Neuronal stem cell (in vitro differentiated cells): ENCODE measurements around the gene C1orf116.

ENCODE experiments used
- DNase-seq: peaks from one replicate; pipeline ENCODE4 v3.0.0-alpha.2; 2013; ENCODE audit warnings: low spot score
- H2AFZ ChIP-seq: one replicate; pipeline ENCODE4 v1.6.1; 2013; ENCODE audit warnings: mild to moderate bottlenecking, low read length, inconsistent platforms
- H2AK5ac ChIP-seq: 2 replicates; pipeline ENCODE4 v1.6.1; 2013; ENCODE audit warnings: low read depth, mild to moderate bottlenecking, inconsistent platforms, low read length, moderate library complexity, mixed read lengths
- H2BK120ac ChIP-seq: 2 replicates; pipeline ENCODE4 v1.6.1; 2013; ENCODE audit warnings: low read depth, mild to moderate bottlenecking, inconsistent platforms, low read length, moderate library complexity, mixed read lengths
- H2BK12ac ChIP-seq: one replicate; pipeline ENCODE4 v1.6.1; 2013; ENCODE audit warnings: low read length, inconsistent platforms
- H2BK15ac ChIP-seq: 2 replicates; pipeline ENCODE4 v1.6.1; 2013; ENCODE audit warnings: mild to moderate bottlenecking, low read length, inconsistent platforms, mixed read lengths
- H2BK5ac ChIP-seq: one replicate; pipeline ENCODE4 v1.6.1; 2013; ENCODE audit warnings: inconsistent platforms, mild to moderate bottlenecking, low read length, moderate library complexity
- H3K14ac ChIP-seq: one replicate; pipeline ENCODE4 v1.6.1; 2013; ENCODE audit warnings: low read length, inconsistent platforms
- H3K18ac ChIP-seq: 2 replicates; pipeline ENCODE4 v1.6.1; 2013; ENCODE audit warnings: low read length, inconsistent platforms
- H3K23ac ChIP-seq: 2 replicates; pipeline ENCODE4 v1.6.1; 2013; ENCODE audit warnings: low read depth, mild to moderate bottlenecking, mixed read lengths, low read length, inconsistent platforms; ENCODE audit not compliant: poor library complexity
- H3K27ac ChIP-seq: replicated peaks from 3 replicates; pipeline ENCODE4 v1.5.1; 2013; ENCODE audit warnings: low read length, inconsistent platforms
- H3K27me3 ChIP-seq, 3 experiments: 2 replicates each; pipeline ENCODE4 v1.6.1; 2013; ENCODE audit warnings: low read length in 3 of 3, mild to moderate bottlenecking in 2 of 3, inconsistent platforms in 1 of 3, low read depth in 1 of 3, mixed read lengths in 1 of 3, moderate library complexity in 1 of 3; ENCODE audit not compliant: control insufficient read depth in 3 of 3, insufficient read depth in 3 of 3
- H3K36me3 ChIP-seq, 2 donors: replicated peaks in 1 of 2; 2 replicates each; pipeline ENCODE4 v1.6.1; 2013; ENCODE audit warnings: low read length in 2 of 2; ENCODE audit not compliant: control insufficient read depth in 2 of 2, insufficient read depth in 2 of 2
- H3K4ac ChIP-seq: 2 replicates; pipeline ENCODE4 v1.6.1; 2013; ENCODE audit warnings: inconsistent platforms, mild to moderate bottlenecking, low read length, moderate library complexity
- H3K4me1 ChIP-seq, 2 donors: 1 replicate in 1 of 2; 2 replicates in 1 of 2; pipeline ENCODE4 v1.6.1; 2013; ENCODE audit warnings: low read length in 2 of 2, low read depth in 1 of 2; ENCODE audit not compliant: control insufficient read depth in 2 of 2, insufficient read depth in 1 of 2
- H3K4me2 ChIP-seq: one replicate; pipeline ENCODE4 v1.6.1; 2013; ENCODE audit warnings: mild to moderate bottlenecking, low read length, inconsistent platforms; ENCODE audit not compliant: insufficient read depth, poor library complexity, severe bottlenecking
- H3K4me3 ChIP-seq, 2 donors: 2 replicates each; pipeline ENCODE4 v1.5.1; 2013; ENCODE audit warnings: low read length in 2 of 2, mild to moderate bottlenecking in 2 of 2, inconsistent platforms in 1 of 2, moderate library complexity in 1 of 2
- H3K79me1 ChIP-seq: one replicate; pipeline ENCODE4 v1.6.1; 2013; ENCODE audit warnings: low read depth, mild to moderate bottlenecking, inconsistent platforms, low read length, moderate library complexity
- H3K9ac ChIP-seq: one replicate; pipeline ENCODE4 v1.6.1; 2013; ENCODE audit warnings: mild to moderate bottlenecking, low read depth, low read length, inconsistent platforms; ENCODE audit not compliant: poor library complexity
- H3K9me3 ChIP-seq, 2 donors: replicated peaks in 1 of 2; 2 replicates each; pipeline versions ENCODE3 to v1.6.1; 2013; ENCODE audit warnings: low read length in 2 of 2, mild to moderate bottlenecking in 2 of 2, inconsistent platforms in 1 of 2, low read depth in 1 of 2, mixed read lengths in 1 of 2, moderate library complexity in 1 of 2; ENCODE audit not compliant: control insufficient read depth in 2 of 2, insufficient read depth in 1 of 2
- H4K8ac ChIP-seq: one replicate; pipeline ENCODE4 v1.6.1; 2013; ENCODE audit warnings: low read depth, mild to moderate bottlenecking, inconsistent platforms, low read length, moderate library complexity
- H4K91ac ChIP-seq: one replicate; pipeline ENCODE4 v1.6.1; 2013; ENCODE audit warnings: low read length, low read depth, mild to moderate bottlenecking, inconsistent platforms; ENCODE audit not compliant: poor library complexity
- WGBS, 2 donors: extraction: QIAGEN DNeasy Blood & Tissue Kit; methylation state at CpG; one replicate each; pipeline ENCODE4 v1.1.7; 2013; ENCODE audit warnings: missing lambda C conversion rate in 2 of 2, mixed read lengths in 1 of 2; ENCODE audit not compliant: insufficient read length in 2 of 2, insufficient replicate concordance in 1 of 2; ENCODE audit errors: extremely low coverage in 2 of 2; 5-methylcytosine and 5-hydroxymethylcytosine counted together

Gene C1orf116

DNA sequence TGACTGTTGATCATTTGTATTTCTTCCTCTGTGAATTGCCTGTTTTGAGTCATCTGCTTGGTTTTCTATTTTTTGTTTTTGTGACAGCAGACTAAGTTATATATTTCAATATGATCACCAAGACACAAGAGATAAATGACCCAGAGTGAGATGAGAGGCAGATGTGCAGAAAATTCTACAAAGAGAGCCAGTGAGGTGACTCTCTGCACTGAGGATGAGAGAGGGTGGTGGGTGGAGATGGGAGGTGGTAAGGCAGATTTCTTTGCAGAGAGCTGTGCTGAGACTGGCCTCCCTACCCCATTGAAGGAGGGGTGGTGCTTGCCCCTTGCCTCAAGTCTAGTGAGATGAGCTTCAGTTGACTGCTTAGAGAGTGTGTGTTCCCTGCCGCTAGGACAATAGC lies 44.7 kb downstream of the C1orf116 start:
- no peak overlapping the region for H2BK120ac ChIP-seq
- H3K27ac ChIP-seq = no peak overlapping the region
- H4K91ac ChIP-seq = no peak overlapping the region
- H3K79me1 ChIP-seq = no peaks in the 10 kb centered on the region
- no peak overlapping the region for H2AK5ac ChIP-seq
- H2BK5ac ChIP-seq = no peak overlapping the region
- no peaks in the 10 kb centered on the region for H3K9me3 ChIP-seq
- DNase-seq = no peak
- WGBS, 2 donors = no CpG with 5 or more reads among the region's 1 CpG
- peaks cover 0 to 24% (median 0%) of the 10 kb centered on the region in 3 experiments for H3K27me3 ChIP-seq
- no peak overlapping the region for H2AFZ ChIP-seq
- peaks cover 0 to 2% of the 10 kb centered on the region in 2 donors for H3K4me1 ChIP-seq
- H3K9ac ChIP-seq = no peak overlapping the region
- no peak overlapping the region for H3K4me2 ChIP-seq
- H2BK15ac ChIP-seq = no peak overlapping the region
- H3K4ac ChIP-seq = no peak overlapping the region
- peak overlapping the region; percentile 25 for H3K18ac ChIP-seq
- H3K14ac ChIP-seq = no peak overlapping the region
- no peaks in the 10 kb centered on the region for H3K36me3 ChIP-seq
- H3K23ac ChIP-seq = no peak overlapping the region
- no peak overlapping the region for H4K8ac ChIP-seq
- H2BK12ac ChIP-seq = no peak overlapping the region
- H3K4me3 ChIP-seq = no peak overlapping the region

DNA sequence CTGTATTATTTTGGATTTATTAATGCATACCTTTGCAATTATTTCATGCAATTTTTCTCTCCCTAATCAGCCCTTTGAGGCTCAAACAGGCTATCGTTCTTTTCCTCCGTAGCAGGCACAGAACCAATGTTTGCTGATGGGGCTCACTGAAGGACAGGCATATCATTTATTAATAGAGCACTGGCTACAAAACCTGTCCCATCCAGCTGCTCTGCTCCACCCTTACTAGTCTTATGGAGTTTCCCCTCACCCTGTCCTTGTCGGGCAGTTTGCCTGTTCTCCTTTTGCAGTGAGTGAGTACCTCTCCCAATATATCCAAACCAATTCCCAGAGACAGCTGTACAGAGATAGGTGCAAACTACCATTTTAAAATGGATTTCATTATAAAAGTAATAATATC lies 45.7 kb downstream of the C1orf116 start:
- no peak overlapping the region for H3K4me3 ChIP-seq
- no peak overlapping the region for H3K14ac ChIP-seq
- H3K4me2 ChIP-seq = no peak overlapping the region
- H3K27me3 ChIP-seq = peaks cover 0 to 24% (median 0%) of the 10 kb centered on the region in 3 experiments
- no peak overlapping the region for H4K91ac ChIP-seq
- no peak overlapping the region for H3K18ac ChIP-seq
- H3K4ac ChIP-seq = no peak overlapping the region
- WGBS, 2 donors = no CpG with 5 or more reads among the region's 3 CpGs
- H2BK12ac ChIP-seq = no peak overlapping the region
- H2AFZ ChIP-seq = no peak overlapping the region
- no peak overlapping the region for H3K9ac ChIP-seq
- H2BK5ac ChIP-seq = no peak overlapping the region
- H3K79me1 ChIP-seq = no peaks in the 10 kb centered on the region
- H4K8ac ChIP-seq = no peak overlapping the region
- H3K23ac ChIP-seq = no peak overlapping the region
- no peak for DNase-seq
- H2BK15ac ChIP-seq = no peak overlapping the region
- H3K4me1 ChIP-seq = peaks cover 0 to 2% of the 10 kb centered on the region in 2 donors
- H2AK5ac ChIP-seq = no peak overlapping the region
- no peaks in the 10 kb centered on the region for H3K36me3 ChIP-seq
- H2BK120ac ChIP-seq = no peak overlapping the region
- H3K9me3 ChIP-seq = no peaks in the 10 kb centered on the region
- H3K27ac ChIP-seq = no peak overlapping the region

DNA sequence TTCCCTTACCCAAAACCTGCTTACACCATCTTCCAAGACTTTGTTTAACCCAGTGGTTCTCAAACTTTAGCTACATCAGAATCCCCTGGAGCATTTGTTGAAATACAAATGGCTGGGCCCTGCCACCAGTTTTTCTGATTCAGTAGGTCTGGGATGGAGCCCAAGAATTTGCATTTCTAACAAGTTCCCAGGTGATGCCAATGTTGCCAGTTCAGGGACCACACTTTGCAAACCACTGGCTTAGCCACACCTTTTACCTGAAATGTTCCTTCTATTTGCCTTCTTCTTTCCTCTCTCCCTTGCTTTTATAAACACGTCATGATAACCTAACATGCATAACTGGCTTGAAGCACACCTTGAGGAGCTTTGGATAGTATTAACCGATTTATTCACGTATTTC lies 46.2 kb downstream of the C1orf116 start:
- no peaks in the 10 kb centered on the region for H3K36me3 ChIP-seq
- H2BK120ac ChIP-seq = no peak overlapping the region
- H2AFZ ChIP-seq = no peak overlapping the region
- no peak overlapping the region for H3K23ac ChIP-seq
- H3K27me3 ChIP-seq = peaks cover 0 to 24% (median 0%) of the 10 kb centered on the region in 3 experiments
- H3K27ac ChIP-seq = no peak overlapping the region
- no peak overlapping the region for H2AK5ac ChIP-seq
- H2BK12ac ChIP-seq = no peak overlapping the region
- H4K91ac ChIP-seq = no peak overlapping the region
- no peak overlapping the region for H3K14ac ChIP-seq
- H3K18ac ChIP-seq = no peak overlapping the region
- no peak overlapping the region for H3K4ac ChIP-seq
- no peak overlapping the region for H3K4me2 ChIP-seq
- H3K79me1 ChIP-seq = no peaks in the 10 kb centered on the region
- H3K9me3 ChIP-seq = no peaks in the 10 kb centered on the region
- H2BK15ac ChIP-seq = no peak overlapping the region
- WGBS, 2 donors = 100% methylated on average over 1 of the region's 3 CpGs; no CpG with 5 or more reads in 1 of the 2 donors
- H4K8ac ChIP-seq = no peak overlapping the region
- no peak overlapping the region for H3K4me3 ChIP-seq
- H3K9ac ChIP-seq = no peak overlapping the region
- DNase-seq = no peak
- H2BK5ac ChIP-seq = no peak overlapping the region
- H3K4me1 ChIP-seq = peaks cover 0 to 2% of the 10 kb centered on the region in 2 donors

DNA sequence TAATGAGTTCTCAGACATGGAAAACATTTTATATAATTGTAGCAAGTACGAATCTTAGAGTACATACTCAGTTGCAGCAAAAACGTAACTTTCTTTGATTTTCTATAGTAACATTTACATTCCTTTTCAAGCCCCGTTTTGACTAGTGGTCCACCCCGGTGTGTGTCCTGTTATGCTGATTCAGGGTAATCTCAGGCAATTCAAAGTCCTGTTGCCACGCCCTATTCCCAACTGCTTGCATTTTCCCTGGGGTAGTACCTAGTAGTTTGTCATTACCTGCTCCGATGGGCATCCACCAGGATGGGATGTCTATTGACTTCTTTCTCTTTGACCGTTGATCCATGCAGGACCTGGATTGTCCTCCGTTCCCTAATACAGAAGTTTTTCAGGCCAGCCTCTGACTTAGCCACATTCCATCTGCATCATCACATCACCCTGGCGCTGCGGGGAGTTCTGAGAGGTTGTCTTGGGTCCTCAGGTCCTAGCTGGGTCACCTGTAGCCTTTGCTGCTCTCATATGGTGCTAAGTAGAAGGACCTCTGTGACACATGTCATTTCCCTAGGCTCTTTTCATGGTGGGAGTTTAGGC lies 47.3 kb downstream of the C1orf116 start:
- H3K14ac ChIP-seq = no peak overlapping the region
- H3K27me3 ChIP-seq = peaks cover 0 to 21% (median 0%) of the 10 kb centered on the region in 3 experiments
- no peak for DNase-seq
- H3K27ac ChIP-seq = no peak overlapping the region
- no peak overlapping the region for H4K91ac ChIP-seq
- no peak overlapping the region for H2BK12ac ChIP-seq
- no peak overlapping the region for H2BK120ac ChIP-seq
- no peak overlapping the region for H4K8ac ChIP-seq
- no peak overlapping the region for H3K9ac ChIP-seq
- no peak overlapping the region for H3K18ac ChIP-seq
- H3K4me2 ChIP-seq = no peak overlapping the region
- no peak overlapping the region for H3K23ac ChIP-seq
- H3K36me3 ChIP-seq = no peaks in the 10 kb centered on the region
- WGBS, 2 donors = no CpG with 5 or more reads among the region's 10 CpGs
- peaks cover 0 to 2% of the 10 kb centered on the region in 2 donors for H3K4me1 ChIP-seq
- no peak overlapping the region for H2AK5ac ChIP-seq
- no peak overlapping the region for H3K4ac ChIP-seq
- no peak overlapping the region for H3K4me3 ChIP-seq
- H2AFZ ChIP-seq = no peak overlapping the region
- H3K9me3 ChIP-seq = no peaks in the 10 kb centered on the region
- no peak overlapping the region for H2BK5ac ChIP-seq
- no peak overlapping the region for H2BK15ac ChIP-seq
- no peaks in the 10 kb centered on the region for H3K79me1 ChIP-seq
